H9 (cell line): ENCODE measurements around the gene E2F1. TPM values are rescaled to one million over a fixed set of nuclear protein-coding genes. Genes with fewer than 3 reads are reported as not detected.

ENCODE experiments used
- DNase-seq: peaks from one replicate; pipeline ENCODE4 v3.0.0-alpha.2; 2017
- H2AFZ ChIP-seq: one replicate; pipeline ENCODE4 v1.6.1; 2013; ENCODE audit warnings: mild to moderate bottlenecking, low read length, control low read depth, moderate library complexity
- H2AK5ac ChIP-seq: 2 replicates; pipeline ENCODE4 v1.6.1; 2013; ENCODE audit warnings: low read length, control low read depth, mixed read lengths; ENCODE audit not compliant: insufficient read length
- H2BK120ac ChIP-seq: one replicate; pipeline ENCODE4 v1.6.1; 2013; ENCODE audit warnings: low read depth, mild to moderate bottlenecking, low read length, control low read depth, inconsistent platforms; ENCODE audit not compliant: poor library complexity, severe bottlenecking
- H2BK12ac ChIP-seq: 2 replicates; pipeline ENCODE4 v1.6.1; 2013; ENCODE audit warnings: low read length, control low read depth, mixed read lengths, low read depth; ENCODE audit not compliant: insufficient read length
- H2BK15ac ChIP-seq: 2 replicates; pipeline ENCODE4 v1.6.1; 2013; ENCODE audit warnings: low read depth, low read length, control low read depth
- H2BK20ac ChIP-seq: one replicate; pipeline ENCODE4 v1.6.1; 2013; ENCODE audit warnings: low read depth, mild to moderate bottlenecking, low read length, control low read depth, inconsistent platforms; ENCODE audit not compliant: poor library complexity, severe bottlenecking
- H2BK5ac ChIP-seq: 2 replicates; pipeline ENCODE4 v1.6.1; 2013; ENCODE audit warnings: low read length, control low read depth, mixed read lengths; ENCODE audit not compliant: insufficient read length
- H3K14ac ChIP-seq: 2 replicates; pipeline ENCODE4 v1.6.1; 2013; ENCODE audit warnings: low read length, control low read depth; ENCODE audit not compliant: insufficient read depth
- H3K18ac ChIP-seq: 2 replicates; pipeline ENCODE4 v1.6.1; 2013; ENCODE audit warnings: low read depth, mild to moderate bottlenecking, mixed read lengths, low read length, control low read depth; ENCODE audit not compliant: insufficient read length
- H3K23ac ChIP-seq: 2 replicates; pipeline ENCODE4 v1.6.1; 2013; ENCODE audit warnings: low read length, control low read depth, mixed read lengths, low read depth; ENCODE audit not compliant: insufficient read length
- H3K23me2 ChIP-seq: 2 replicates; pipeline ENCODE4 v1.6.1; 2013; ENCODE audit warnings: low read depth, mild to moderate bottlenecking, mixed read lengths, low read length, control low read depth; ENCODE audit not compliant: insufficient read length, poor library complexity, severe bottlenecking
- H3K27ac ChIP-seq: 2 replicates; pipeline ENCODE4 v1.5.1; 2013; ENCODE audit warnings: low read length, control low read depth, mixed read lengths, low read depth; ENCODE audit not compliant: insufficient read length
- H3K27me3 ChIP-seq: 2 replicates; pipeline ENCODE4 v1.6.1; 2013; ENCODE audit warnings: low read length, control low read depth, inconsistent platforms; ENCODE audit not compliant: insufficient read depth
- H3K4ac ChIP-seq: 2 replicates; pipeline ENCODE4 v1.6.1; 2013; ENCODE audit warnings: low read depth, mild to moderate bottlenecking, control low read depth, inconsistent platforms, low read length, moderate library complexity
- H3K4me1 ChIP-seq: 2 replicates; pipeline ENCODE4 v1.6.1; 2013; ENCODE audit warnings: low read length, control low read depth, inconsistent platforms; ENCODE audit not compliant: insufficient read depth
- H3K4me2 ChIP-seq: 2 replicates; pipeline ENCODE4 v1.6.1; 2013; ENCODE audit warnings: low read length, control low read depth, mixed read lengths; ENCODE audit not compliant: insufficient read length, insufficient read depth
- H3K56ac ChIP-seq: 2 replicates; pipeline ENCODE4 v1.6.1; 2013; ENCODE audit warnings: low read depth, mild to moderate bottlenecking, mixed read lengths, low read length, control low read depth; ENCODE audit not compliant: insufficient read length
- H3K79me1 ChIP-seq: 2 replicates; pipeline ENCODE4 v1.6.1; 2013; ENCODE audit warnings: low read depth, mild to moderate bottlenecking, moderate library complexity, low read length, control low read depth, inconsistent platforms; ENCODE audit not compliant: insufficient read depth, poor library complexity, severe bottlenecking
- H3K79me2 ChIP-seq: 2 replicates; pipeline ENCODE4 v1.6.1; 2013; ENCODE audit warnings: low read length, control low read depth, inconsistent platforms; ENCODE audit not compliant: insufficient read depth
- H3K9ac ChIP-seq: 2 replicates; pipeline ENCODE4 v1.6.1; 2013; ENCODE audit warnings: low read length, control low read depth, mixed read lengths; ENCODE audit not compliant: insufficient read length; ENCODE audit errors: extremely low read depth
- H3K9me3 ChIP-seq: one replicate; pipeline ENCODE4 v1.6.1; 2013; ENCODE audit warnings: low read depth, low read length, inconsistent platforms; ENCODE audit not compliant: control insufficient read depth
- H3T11ph ChIP-seq: one replicate; pipeline ENCODE4 v1.6.1; 2013; ENCODE audit warnings: mild to moderate bottlenecking, low read length, control low read depth, inconsistent platforms
- H4K20me1 ChIP-seq: one replicate; pipeline ENCODE4 v1.6.1; 2013; ENCODE audit not compliant: control insufficient read depth, insufficient read length, insufficient read depth
- H4K5ac ChIP-seq: 2 replicates; pipeline ENCODE4 v1.6.1; 2013; ENCODE audit warnings: low read depth, mild to moderate bottlenecking, mixed read lengths, low read length, control low read depth; ENCODE audit not compliant: insufficient read length
- H4K8ac ChIP-seq: replicated peaks from 2 replicates; pipeline ENCODE4 v1.6.1; 2013; ENCODE audit warnings: low read length, control low read depth, mixed read lengths, low read depth; ENCODE audit not compliant: insufficient read length
- H4K91ac ChIP-seq: 2 replicates; pipeline ENCODE4 v1.6.1; 2013; ENCODE audit warnings: low read depth, mild to moderate bottlenecking, moderate library complexity, mixed read lengths, low read length, control low read depth; ENCODE audit not compliant: insufficient read length
- H3K27ac Mint-ChIP-seq, 3 experiments: 2 replicates in 2 of 3; 3 replicates in 1 of 3; pipeline ENCODE4 v1.8.0; 2020 to 2021; ENCODE audit warnings: mixed read lengths in 3 of 3, mild to moderate bottlenecking in 1 of 3, moderate library complexity in 1 of 3
- H3K27me3 Mint-ChIP-seq: 2 replicates; pipeline ENCODE4 v1.8.0; 2021; ENCODE audit warnings: low read depth, mild to moderate bottlenecking, moderate library complexity, mixed read lengths
- H3K36me3 Mint-ChIP-seq, 3 experiments: 2 replicates in 2 of 3; 3 replicates in 1 of 3; pipeline ENCODE4 v1.8.0; 2020 to 2021; ENCODE audit warnings: low read depth in 3 of 3, mixed read lengths in 3 of 3; ENCODE audit not compliant: insufficient read depth in 1 of 3
- H3K4me1 Mint-ChIP-seq, 2 experiments: 2 replicates each; pipeline ENCODE4 v1.8.0; 2020; ENCODE audit warnings: mixed read lengths in 2 of 2
- H3K4me3 Mint-ChIP-seq, 2 experiments: 2 replicates in 1 of 2; 3 replicates in 1 of 2; pipeline ENCODE4 v1.8.0; 2020 to 2021; ENCODE audit warnings: mild to moderate bottlenecking in 2 of 2, mixed read lengths in 2 of 2, moderate library complexity in 1 of 2
- H3K9me3 Mint-ChIP-seq, 2 experiments: 2 replicates in 1 of 2; 3 replicates in 1 of 2; pipeline ENCODE4 v1.8.0; 2020; ENCODE audit warnings: mild to moderate bottlenecking in 2 of 2, mixed read lengths in 2 of 2, moderate library complexity in 1 of 2
- CTCF ChIP-seq: fragments of 200-600 bp; sonication (generic); conservative IDR thresholded peaks from 3 replicates; pipeline ENCODE4 v1.8.0; 2021; ENCODE audit warnings: antibody characterized with exemption, mild to moderate bottlenecking
- WGBS: extraction: QIAGEN DNeasy Blood & Tissue Kit; methylation state at CpG from one replicate; pipeline ENCODE4 v1.1.7; 2013; ENCODE audit warnings: missing lambda C conversion rate, low lambda C conversion rate, mixed read lengths; ENCODE audit not compliant: insufficient read length; ENCODE audit errors: extremely low coverage; 5-methylcytosine and 5-hydroxymethylcytosine counted together
- total RNA-seq: library from RNA; stranded (reverse); gene quantifications from 2 replicates; pipeline ENCODE4 v1.2.1, GENCODE V29; 2021

Gene E2F1
- total RNA-seq, 1 experiment from 2014 or later = 58.7 TPM

- peaks cover 27 to 65% (median 41%) of the 10 kb centered on the region in 3 experiments; a peak in 6 of 7 replicates for H3K36me3 Mint-ChIP-seq
- peaks cover 25% of the 10 kb centered on the region in 2 experiments for H3K4me1 Mint-ChIP-seq
- DNase-seq = no peak
- no peaks in the 10 kb centered on the region; the same call in 1 of the 2 replicates for H3K27me3 Mint-ChIP-seq
- Histone ChIP-seq H3K9me3 (no peaks in the 10 kb centered on the region), H3K23ac (no peak overlapping the region), H3K18ac (no peak overlapping the region), H3K14ac (no peak overlapping the region), H2BK5ac (no peak overlapping the region), H4K5ac (no peak overlapping the region), H2BK12ac (no peak overlapping the region), H2BK15ac (no peak overlapping the region), H3K56ac (no peak overlapping the region), H3K4me1 (no peaks in the 10 kb centered on the region), H3K4ac (no peak overlapping the region), H2AFZ (no peak overlapping the region), H3K79me2 (peaks cover 7% of the 10 kb centered on the region; the same call in 1 of the 2 replicates), H3T11ph (no peak overlapping the region), H2BK120ac (no peak overlapping the region), H3K27me3 (no peaks in the 10 kb centered on the region), H3K4me2 (no peak overlapping the region), H3K23me2 (peaks cover 7% of the 10 kb centered on the region), H3K9ac (no peak overlapping the region), H4K91ac (no peak overlapping the region), H2BK20ac (no peak overlapping the region), H2AK5ac (no peak overlapping the region), H3K27ac (no peak overlapping the region), H3K79me1 (no peaks in the 10 kb centered on the region), H4K20me1 (no peaks in the 10 kb centered on the region), H4K8ac (no peak overlapping the region)
- no peak overlapping the region for H3K4me3 Mint-ChIP-seq
- H3K9me3 Mint-ChIP-seq = no peaks in the 10 kb centered on the region
- no CpG with 5 or more reads among the region's 20 CpGs for WGBS
- H3K27ac Mint-ChIP-seq = 0 out of 7 replicates have a peak overlapping the region, but pooled peaks of 1 of the 3 experiments have one; percentile 60
- no peak for TF ChIP-seq CTCF
Observed at GRCh38 chr20:33679758-33680485, 6.3 kb downstream of the E2F1 start.
